GM12878 (cell line): Measurements from ENCODE around the gene IL32. TPM values are rescaled to one million over a fixed set of nuclear protein-coding genes. Genes with fewer than 3 reads are reported as not detected.
"Not testable (repeated sequence)": the region's sequence is repeated elsewhere in the genome, so short reads cannot be mapped to it uniquely, and the experiment has no call there.

Experiments used
- ATAC-seq: fragments of 200-7000 bp; cut with Tn5 transposase; 3 replicates; pipeline ENCODE4 v1.9.1; 2020; ENCODE audit warnings: mild to moderate bottlenecking, moderate library complexity
- BruUV-seq: library from RNA; stranded (reverse); fragments of 400-500 nt; replicated peaks from 2 replicates; lab custom pipeline; 2021; lab: Mats Ljungman, UMichigan
- CTCF ChIA-PET: fragments of 300-600 bp; sonication (Branson Sonifier 250); formaldehyde crosslinking; extraction: SDS; loops from one replicate; lab custom pipeline; 2021; ENCODE audit warnings: inconsistent platforms; lab: Yijun Ruan, JAX
- POLR2A ChIA-PET: fragments of 350-600 bp; formaldehyde crosslinking; extraction: SDS; loops from one replicate; lab custom pipeline; 2021; ENCODE audit warnings: inconsistent platforms; lab: Charles Lee
- RAD21 ChIA-PET: fragments of 300-600 bp; sonication (Branson Sonifier 250); formaldehyde crosslinking; loops from one replicate; lab custom pipeline; 2023; ENCODE audit warnings: antibody characterized with exemption; ENCODE audit not compliant: unreplicated experiment; lab: Charles Lee
- SMC1A ChIA-PET: fragments of 300-600 bp; sonication (Branson Sonifier 250); formaldehyde crosslinking; loops from one replicate; lab custom pipeline; 2023; ENCODE audit not compliant: unreplicated experiment, uncharacterized antibody; lab: Charles Lee
- DNase-seq: peaks from one replicate; pipeline ENCODE4 v3.0.0-alpha.2; 2011; ENCODE audit warnings: low read depth, low spot score
- FAIRE-seq: peaks from 3 replicates; lab custom pipeline; 2011; peaks lifted over from hg19 to GRCh38; lab: Jason Lieb, UNC
- H2AFZ ChIP-seq: 2 replicates; pipeline ENCODE4 v1.6.0; 2011; ENCODE audit warnings: low read depth, low read length, control low read depth; ENCODE audit not compliant: control insufficient read depth
- H3K27ac ChIP-seq: 2 replicates; pipeline ENCODE4 v1.5.1; 2011; ENCODE audit warnings: control low read depth; ENCODE audit not compliant: control insufficient read depth, insufficient read depth
- H3K27me3 ChIP-seq, 2 experiments: replicated peaks in 1 of 2; 2 replicates each; pipeline versions ENCODE4 v1.6.0 to v1.6.1; 2011; ENCODE audit warnings: low read length in 1 of 2; ENCODE audit not compliant: control insufficient read depth in 2 of 2, insufficient read depth in 2 of 2
- H3K36me3 ChIP-seq, 2 experiments: 2 replicates each; pipeline ENCODE4 v1.5.1; 2011; ENCODE audit warnings: low read length in 1 of 2; ENCODE audit not compliant: control insufficient read depth in 2 of 2, insufficient read depth in 2 of 2
- H3K4me1 ChIP-seq: 2 replicates; pipeline ENCODE4 v1.6.1; 2011; ENCODE audit warnings: mild to moderate bottlenecking, low read length, moderate library complexity, mixed read lengths; ENCODE audit not compliant: control insufficient read depth, insufficient read depth
- H3K4me2 ChIP-seq: 2 replicates; pipeline ENCODE4 v1.6.0; 2011; ENCODE audit warnings: control low read depth; ENCODE audit not compliant: control insufficient read depth, insufficient read depth
- H3K4me3 ChIP-seq: fragments of 200-600 bp; sonication (generic); 2 replicates; pipeline ENCODE4 v1.5.1; 2016
- H3K79me2 ChIP-seq: 2 replicates; pipeline ENCODE4 v1.6.0; 2011; ENCODE audit warnings: low read length; ENCODE audit not compliant: control insufficient read depth, insufficient read depth
- H3K9ac ChIP-seq: 2 replicates; pipeline ENCODE4 v1.8.0; 2011; ENCODE audit warnings: low read length, control low read depth, mixed read lengths; ENCODE audit not compliant: control insufficient read depth, insufficient read depth
- H3K9me3 ChIP-seq: replicated peaks from 3 replicates; pipeline ENCODE4 v1.5.1; 2011; ENCODE audit warnings: mild to moderate bottlenecking, low read length; ENCODE audit not compliant: control insufficient read depth, insufficient read depth
- H4K20me1 ChIP-seq: 2 replicates; pipeline ENCODE4 v1.6.0; 2011; ENCODE audit not compliant: control insufficient read depth, insufficient read depth
- ATF2 ChIP-seq: IDR thresholded peaks from 2 replicates; pipeline ENCODE4 v1.6.1; 2012; ENCODE audit warnings: low read length, inconsistent platforms
- BHLHE40 ChIP-seq, 2 experiments: fragments of 450-650 bp in 1 of 2; IDR thresholded peaks; 2 replicates each; pipeline ENCODE4 v1.6.1; 2011 to 2017; ENCODE audit warnings: low read depth in 2 of 2, borderline replicate concordance in 1 of 2, improper control_type of control experiment in 1 of 2, low read length in 1 of 2, mild to moderate bottlenecking in 1 of 2
- IRF5 ChIP-seq: fragments of 450-650 bp; IDR thresholded peaks from 2 replicates; pipeline ENCODE4 v1.6.1; 2017; ENCODE audit warnings: borderline replicate concordance
- JUNB ChIP-seq: IDR thresholded peaks from 2 replicates; pipeline ENCODE4 v1.6.1; 2016; ENCODE audit warnings: antibody characterized with exemption, mild to moderate bottlenecking
- MEF2B ChIP-seq: fragments of 450-650 bp; IDR thresholded peaks from 2 replicates; pipeline ENCODE4 v1.6.1; 2018; ENCODE audit warnings: mild to moderate bottlenecking, moderate library complexity; ENCODE audit not compliant: partially characterized antibody, poor library complexity, severe bottlenecking
- NFYB ChIP-seq: IDR thresholded peaks from 2 replicates; pipeline ENCODE4 v1.6.1; 2011; ENCODE audit warnings: low read depth, mild to moderate bottlenecking, low read length, improper control_type of control experiment, moderate library complexity; ENCODE audit not compliant: insufficient read depth
- PAX5 ChIP-seq: IDR thresholded peaks from 2 replicates; pipeline ENCODE4 v1.6.1; 2011; ENCODE audit warnings: low read depth, low read length, borderline replicate concordance
- PAX8 ChIP-seq: fragments of 450-650 bp; IDR thresholded peaks from 2 replicates; pipeline ENCODE4 v1.6.1; 2017; ENCODE audit warnings: mild to moderate bottlenecking, moderate library complexity
- PML ChIP-seq: IDR thresholded peaks from 2 replicates; pipeline ENCODE4 v1.6.1; 2012; ENCODE audit warnings: low read length, inconsistent platforms
- SIN3A ChIP-seq: IDR thresholded peaks from 2 replicates; pipeline ENCODE4 v1.6.1; 2012; ENCODE audit warnings: low read depth, low read length, improper control_type of control experiment
- SMC3 ChIP-seq: IDR thresholded peaks from 2 replicates; pipeline ENCODE4 v1.6.1; 2011; ENCODE audit warnings: low read length, improper control_type of control experiment, borderline replicate concordance
- TAF1 ChIP-seq: IDR thresholded peaks from 2 replicates; pipeline ENCODE4 v1.6.1; 2011; ENCODE audit warnings: mild to moderate bottlenecking, low read depth, low read length, borderline replicate concordance
- USF1 ChIP-seq: IDR thresholded peaks from 2 replicates; pipeline ENCODE4 v1.6.1; 2011; ENCODE audit warnings: borderline replicate concordance, low read depth, mild to moderate bottlenecking, moderate library complexity, mixed read lengths, low read length; ENCODE audit not compliant: insufficient read depth; ENCODE audit errors: extremely low read length
- ZNF24 ChIP-seq: fragments of 450-650 bp; IDR thresholded peaks from 2 replicates; pipeline ENCODE4 v1.6.1; 2017; ENCODE audit warnings: antibody characterized with exemption, mild to moderate bottlenecking
- WGBS: methylation state at CpG from one replicate; pipeline ENCODE4 v1.1.6; 2016; ENCODE audit warnings: low lambda C conversion rate; ENCODE audit not compliant: insufficient replicate concordance, insufficient coverage; ENCODE audit errors: missing lambda C conversion rate; 5-methylcytosine and 5-hydroxymethylcytosine counted together
- in situ Hi-C: fragments of 300-500 bp; cut with MboI; formaldehyde crosslinking; loops from 9 replicates; pipeline ENCODE4 v1.14.3; 2018; ENCODE audit warnings: mixed read lengths
- intact Hi-C: fragments of 100-400 bp; cut with micrococcal nuclease; formaldehyde crosslinking; loops from one replicate; pipeline ENCODE4 v1.14.2; 2022; ENCODE audit not compliant: unreplicated experiment
- polyA plus RNA-seq, 11 experiments: library from polyadenylated mRNA; depleted of rRNA in 4 of 11; unstranded in 6 of 11; stranded (reverse) in 5 of 11; fragments of >200 nt; fragmentation: Nextera tagmentation in 4 of 11; fragmentation: Illumina TruSeq in 1 of 11; extraction: Ambion mirVana in 4 of 11; extraction: Trizol in 1 of 11; gene quantifications; 1 replicate in 1 of 11; 2 replicates in 10 of 11; pipeline versions ENCODE4 v1.2.1 to v1.2.3, GENCODE V29; 2011 to 2016; ENCODE audit warnings: inconsistent platforms in 2 of 11, missing spikeins in 2 of 11, low read depth in 1 of 11
- total RNA-seq, 4 experiments: library from RNA; depleted of rRNA in 3 of 4; stranded (reverse); fragments of >200 nt in 3 of 4; fragmentation: Illumina TruSeq in 1 of 4; extraction: Trizol in 1 of 4; gene quantifications; 2 replicates each; pipeline versions ENCODE4 v1.2.1 to v1.2.3, GENCODE V29; 2013 to 2021

IL32 gene
- total and polyA plus RNA-seq, 10 of the 15 experiments (the other 5 are each of a cell fraction or from before 2014, with no cell fraction given) = 27.0 to 122 (median 55.8) TPM

GRCh38 chr16:3068487-3068886, 3.0 kb downstream of the IL32 start:
- no peak for TF ChIP-seq BHLHE40 (IDR thresholded peaks at IDR 0.05; ENCODE audit: borderline replicate concordance in 1 of 2, low read depth in 2 of 2, low read length in 1 of 2)
- TF ChIP-seq IRF5 = no peak
- no peak for TF ChIP-seq PAX8
- no peak for TF ChIP-seq SMC3
- no peak for TF ChIP-seq TAF1
- no peak for TF ChIP-seq PML
- TF ChIP-seq SIN3A = no peak
- TF ChIP-seq ATF2 = no peak
- TF ChIP-seq MEF2B = no peak
- TF ChIP-seq ZNF24 = no peak
- TF ChIP-seq JUNB = no peak
- TF ChIP-seq NFYB = no peak
- TF ChIP-seq PAX5 = no peak
- no peak for TF ChIP-seq USF1
- H4K20me1 ChIP-seq = no peaks in the 10 kb centered on the region
- no peak overlapping the region for H2AFZ ChIP-seq
- POLR2A ChIA-PET = no interaction called here
- intact Hi-C loops = no loop called here
- no peaks in the 10 kb centered on the region for H3K9me3 ChIP-seq
- no peak overlapping the region for H3K9ac ChIP-seq
- peaks cover 25% of the 10 kb centered on the region for H3K79me2 ChIP-seq
- RAD21 ChIA-PET = no interaction called here
- CTCF ChIA-PET = no interaction called here
- no peak overlapping the region for H3K4me3 ChIP-seq
- H3K27me3 ChIP-seq = no peaks in the 10 kb centered on the region
- ATAC-seq (no peak), FAIRE-seq (no peak), DNase-seq (no peak)
- BruUV-seq = no TSS peak
- in situ Hi-C loops = no loop called here
- H3K36me3 ChIP-seq = no peaks in the 10 kb centered on the region; a peak in 2 of 4 replicates
- SMC1A ChIA-PET = interaction anchor here (6.1 kb wide), 1 partner anchor 8 kb away, joined by 52 read pairs; no protein-coding TSS in a partner anchor
- no peak overlapping the region; the same call in 1 of the 2 replicates for H3K27ac ChIP-seq
- 48% methylated on average over 4 of the region's 4 CpGs for WGBS
- H3K4me2 ChIP-seq = no peak overlapping the region
- H3K4me1 ChIP-seq = peaks cover 22% of the 10 kb centered on the region

GRCh38 chr16:3069146-3069545, 3.7 kb downstream of the IL32 start:
- in situ Hi-C loops, H3K4me3 ChIP-seq, DNase-seq, ATAC-seq, H3K9ac ChIP-seq, intact Hi-C loops, POLR2A ChIA-PET, RAD21 ChIA-PET, H3K27ac ChIP-seq, H3K36me3 ChIP-seq, FAIRE-seq, H3K4me2 ChIP-seq, H3K9me3 ChIP-seq, H3K27me3 ChIP-seq, SMC1A ChIA-PET, H2AFZ ChIP-seq, H4K20me1 ChIP-seq: not testable (repeated sequence)
- CTCF ChIA-PET = interaction anchor here (0.8 kb wide), 1 partner anchor 10 kb away, joined by 4 read pairs; no protein-coding TSS in a partner anchor
- BruUV-seq = TSS peak; percentile 56
- 73% methylated on average over 5 of the region's 11 CpGs for WGBS
- peaks cover 25% of the 10 kb centered on the region for H3K79me2 ChIP-seq
- H3K4me1 ChIP-seq = peaks cover 29% of the 10 kb centered on the region
